GM12892 (cell line): ENCODE data around the gene ROR1.

Experiments
- POLR2A ChIP-seq: IDR thresholded peaks from 2 replicates; pipeline ENCODE4 v1.6.1; 2011; ENCODE audit warnings: low read depth, low read length, control low read depth
- POLR2AphosphoS5 ChIP-seq: IDR thresholded peaks from 2 replicates; pipeline ENCODE4 v1.6.1; 2011; ENCODE audit warnings: low read depth, low read length, control low read depth
- TAF1 ChIP-seq: IDR thresholded peaks from 2 replicates; pipeline ENCODE4 v1.6.1; 2011; ENCODE audit warnings: low read depth, mild to moderate bottlenecking, control low read depth, low read length, borderline replicate concordance

- TF ChIP-seq POLR2A (no peak), POLR2AphosphoS5 (no peak), TAF1 (no peak)
Observed at GRCh38 chr1:63909526-63909925, 135.7 kb downstream of the ROR1 start.
